ENCODE data around the gene JAK1.

DNA sequence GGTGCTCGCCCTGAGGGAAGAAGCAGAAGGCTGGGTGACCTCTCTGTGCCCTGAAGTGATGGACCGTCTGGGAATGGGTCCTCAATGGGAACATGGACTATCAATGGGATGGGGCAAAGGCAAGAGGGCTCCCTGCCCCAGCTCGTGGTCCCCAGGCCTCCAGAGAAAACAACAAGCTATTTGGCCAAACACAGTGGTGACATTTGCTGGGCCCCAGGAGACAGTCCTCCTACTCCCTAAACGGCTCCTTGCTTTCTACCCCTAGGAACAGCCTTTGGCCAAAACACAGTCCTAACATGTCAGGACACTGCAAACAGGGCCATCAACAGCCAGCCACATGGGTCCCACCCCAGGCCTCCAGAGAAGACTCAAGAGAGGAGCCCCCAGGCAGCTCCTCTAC, 118.7 kb downstream of the JAK1 start:
- TF ChIP-seq, protein P1, sequence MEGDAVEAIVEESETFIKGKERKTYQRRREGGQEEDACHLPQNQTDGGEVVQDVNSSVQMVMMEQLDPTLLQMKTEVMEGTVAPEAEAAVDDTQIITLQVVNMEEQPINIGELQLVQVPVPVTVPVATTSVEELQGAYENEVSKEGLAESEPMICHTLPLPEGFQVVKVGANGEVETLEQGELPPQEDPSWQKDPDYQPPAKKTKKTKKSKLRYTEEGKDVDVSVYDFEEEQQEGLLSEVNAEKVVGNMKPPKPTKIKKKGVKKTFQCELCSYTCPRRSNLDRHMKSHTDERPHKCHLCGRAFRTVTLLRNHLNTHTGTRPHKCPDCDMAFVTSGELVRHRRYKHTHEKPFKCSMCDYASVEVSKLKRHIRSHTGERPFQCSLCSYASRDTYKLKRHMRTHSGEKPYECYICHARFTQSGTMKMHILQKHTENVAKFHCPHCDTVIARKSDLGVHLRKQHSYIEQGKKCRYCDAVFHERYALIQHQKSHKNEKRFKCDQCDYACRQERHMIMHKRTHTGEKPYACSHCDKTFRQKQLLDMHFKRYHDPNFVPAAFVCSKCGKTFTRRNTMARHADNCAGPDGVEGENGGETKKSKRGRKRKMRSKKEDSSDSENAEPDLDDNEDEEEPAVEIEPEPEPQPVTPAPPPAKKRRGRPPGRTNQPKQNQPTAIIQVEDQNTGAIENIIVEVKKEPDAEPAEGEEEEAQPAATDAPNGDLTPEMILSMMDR (IDR thresholded peaks at IDR 0.05; ENCODE audit: insufficient read depth, low read depth, low read length) = no peak
- TF ChIP-seq EZH2 (IDR thresholded peaks at IDR 0.05; ENCODE audit: insufficient read depth, low read length) = no peak
